Testis (tissue), 3 donors: ENCODE measurements around the gene ADAR. TPM values are rescaled to one million over a fixed set of nuclear protein-coding genes. Genes with fewer than 3 reads are reported as not detected.

Experiments
- DNase-seq: peaks from one replicate; pipeline ENCODE4 v3.0.0-alpha.2; 2019
- H3K27ac ChIP-seq, 2 donors: fragments of 200-600 bp; sonication (generic); one replicate each; pipeline ENCODE4 v1.5.1; 2019
- H3K27me3 ChIP-seq: fragments of 200-600 bp; sonication (generic); one replicate; pipeline ENCODE4 v1.5.1; 2019
- H3K36me3 ChIP-seq: fragments of 200-600 bp; sonication (generic); one replicate; pipeline ENCODE4 v1.5.1; 2017; ENCODE audit warnings: low read depth; ENCODE audit errors: missing control alignments
- H3K4me1 ChIP-seq: fragments of 200-600 bp; sonication (generic); one replicate; pipeline ENCODE4 v1.5.1; 2019
- H3K4me3 ChIP-seq, 2 donors: fragments of 200-600 bp; sonication (generic); one replicate each; pipeline ENCODE4 v1.5.1; 2017 to 2019
- H3K9me3 ChIP-seq: fragments of 200-600 bp; sonication (generic); one replicate; pipeline ENCODE4 v1.5.1; 2017
- CTCF ChIP-seq, 3 experiments: fragments of 450-650 bp in 2 of 3; fragments of 200-600 bp in 1 of 3; sonication (generic) in 1 of 3; IDR thresholded peaks; one replicate each; pipeline ENCODE4 v1.5.1; 2016 to 2019; ENCODE audit warnings: antibody characterized with exemption in 3 of 3, mild to moderate bottlenecking in 2 of 3, moderate library complexity in 1 of 3
- POLR2A ChIP-seq: fragments of 450-650 bp; IDR thresholded peaks from one replicate; pipeline ENCODE4 v1.6.1; 2017; ENCODE audit warnings: antibody characterized with exemption, mild to moderate bottlenecking, moderate library complexity
- WGBS, 2 donors: methylation state at CpG; one replicate each; pipeline ENCODE4 v1.1.5; 2018; 5-methylcytosine and 5-hydroxymethylcytosine counted together
- intact Hi-C: fragments of 100-400 bp; cut with DNase I; formaldehyde crosslinking; loops from one replicate; pipeline ENCODE4 v1.15.1; 2023; ENCODE audit warnings: low total_unique reads
- polyA plus RNA-seq: library from polyadenylated mRNA; stranded (reverse); fragments of 350-450 nt; fragmentation: Illumina TruSeq; extraction: RNeasy Lipid Tissue Mini Kit (QIAGEN cat#74804); gene quantifications from one replicate; pipeline ENCODE4 v1.2.3, GENCODE V29; 2014; ENCODE audit warnings: low read depth, low replicate concordance; ENCODE audit not compliant: insufficient read depth
- total RNA-seq, 2 donors: library from RNA; depleted of rRNA; stranded (reverse); fragments of >200 nt; gene quantifications; one replicate each; pipeline ENCODE4 v1.2.3, GENCODE V29; 2016

The ADAR gene
- total and polyA plus RNA-seq, 3 donors from 2014 or later, result 94.4 to 181 (median 168) TPM

GRCh38 chr1:154628121-154628405 is 20.1 kb upstream of the ADAR start:
- no peak for DNase-seq
- WGBS, 2 donors, result 1 to 3% methylated on average over 5 of the region's 5 CpGs
- Histone ChIP-seq H3K4me3 (peak overlapping the region; percentile 97 to 100), H3K27ac (peak overlapping the region; percentile 91 to 94), H3K4me1 (peaks cover 10% of the 10 kb centered on the region), H3K36me3 (no peaks in the 10 kb centered on the region), H3K9me3 (no peaks in the 10 kb centered on the region), H3K27me3 (no peaks in the 10 kb centered on the region)
- no peak for TF ChIP-seq POLR2A
- no peak for TF ChIP-seq CTCF (IDR thresholded peaks at IDR 0.05)
- intact Hi-C loops, result no loop called here

- no peaks in the 10 kb centered on the region for H3K27me3 ChIP-seq
- intact Hi-C loops, result no loop called here
- peak; percentile 95 for DNase-seq
- peak overlapping the region; percentile 97 to 100 for H3K4me3 ChIP-seq
- peaks cover 10% of the 10 kb centered on the region for H3K4me1 ChIP-seq
- 0% methylated on average over 10 to 68 of the region's 70 CpGs for WGBS, 2 donors
- H3K27ac ChIP-seq, result peak overlapping the region; percentile 91 to 94
- H3K9me3 ChIP-seq, result no peaks in the 10 kb centered on the region
- H3K36me3 ChIP-seq, result no peaks in the 10 kb centered on the region
- TF ChIP-seq POLR2A, result no peak
- no peak for TF ChIP-seq CTCF (IDR thresholded peaks at IDR 0.05)
Observed at GRCh38 chr1:154627257-154628120, 19.5 kb upstream of the ADAR start.

- H3K36me3 ChIP-seq, result no peaks in the 10 kb centered on the region
- peak overlapping the region; percentile 91 to 94 for H3K27ac ChIP-seq
- H3K4me1 ChIP-seq, result peaks cover 10% of the 10 kb centered on the region
- WGBS, 2 donors, result 5 to 7% methylated on average over 9 to 10 of the region's 10 CpGs
- TF ChIP-seq CTCF (IDR thresholded peaks at IDR 0.05), result no peak
- TF ChIP-seq POLR2A, result no peak
- DNase-seq, result peak; percentile 43
- intact Hi-C loops, result no loop called here
- H3K4me3 ChIP-seq, result peak overlapping the region; percentile 97 to 100
- no peaks in the 10 kb centered on the region for H3K9me3 ChIP-seq
- no peaks in the 10 kb centered on the region for H3K27me3 ChIP-seq
Observed at GRCh38 chr1:154626456-154627256, 18.7 kb upstream of the ADAR start.

GRCh38 chr1:154624746-154625643 is 17.0 kb upstream of the ADAR start:
- intact Hi-C loops, result no loop called here
- Histone ChIP-seq H3K27ac (no peak overlapping the region), H3K27me3 (no peaks in the 10 kb centered on the region), H3K4me1 (peaks cover 10% of the 10 kb centered on the region), H3K9me3 (no peaks in the 10 kb centered on the region), H3K4me3 (no peak overlapping the region), H3K36me3 (no peaks in the 10 kb centered on the region)
- TF ChIP-seq POLR2A (no peak), CTCF (IDR thresholded peaks at IDR 0.05) (no peak)
- DNase-seq, result no peak
- WGBS, 2 donors, result 83 to 84% methylated on average over 8 of the region's 8 CpGs
